Stimulated activated CD4-positive, alpha-beta T cell treated with anti-CD3 and anti-CD28 coated beads, Interleukin-12 subunit alpha, Interleukin-12 subunit beta, amount 100 ng/mL, for 4 hours (primary cell): ENCODE measurements around the gene ELMO1.

Source experiments
- DNase-seq: peaks from one replicate; pipeline ENCODE4 v3.0.0-alpha.2; 2020

The ELMO1 gene

GRCh38 chr7:37037286-37037685, 411.4 kb downstream of the ELMO1 start:
- DNase-seq = no peak

- DNase-seq = no peak
Observed at GRCh38 chr7:37035631-37036030, 413.0 kb downstream of the ELMO1 start.

DNA sequence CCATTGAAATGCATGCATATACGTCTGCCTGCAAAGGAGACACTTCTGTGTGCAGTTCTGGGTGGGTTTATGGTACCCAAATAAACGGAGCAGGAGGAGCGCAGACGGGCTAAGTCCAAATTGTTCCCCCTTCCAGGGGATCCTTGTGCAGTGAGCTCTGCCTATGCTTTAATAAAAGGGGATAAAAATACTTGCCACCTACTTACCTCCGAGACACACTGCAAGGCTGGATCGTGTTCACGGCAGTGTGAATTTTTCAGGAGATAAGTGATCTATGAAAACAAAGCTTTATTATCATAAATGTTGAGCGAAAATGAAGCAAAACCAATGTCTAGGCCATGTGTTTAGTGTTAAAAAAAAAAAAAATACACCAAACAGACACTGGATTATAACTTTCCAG, 415.5 kb downstream of the ELMO1 start:
- no peak for DNase-seq

- no peak for DNase-seq
Observed at GRCh38 chr7:37032258-37032601, 416.4 kb downstream of the ELMO1 start.

GRCh38 chr7:37031571-37032257, 416.9 kb downstream of the ELMO1 start:
- DNase-seq = peak; percentile 29

DNA sequence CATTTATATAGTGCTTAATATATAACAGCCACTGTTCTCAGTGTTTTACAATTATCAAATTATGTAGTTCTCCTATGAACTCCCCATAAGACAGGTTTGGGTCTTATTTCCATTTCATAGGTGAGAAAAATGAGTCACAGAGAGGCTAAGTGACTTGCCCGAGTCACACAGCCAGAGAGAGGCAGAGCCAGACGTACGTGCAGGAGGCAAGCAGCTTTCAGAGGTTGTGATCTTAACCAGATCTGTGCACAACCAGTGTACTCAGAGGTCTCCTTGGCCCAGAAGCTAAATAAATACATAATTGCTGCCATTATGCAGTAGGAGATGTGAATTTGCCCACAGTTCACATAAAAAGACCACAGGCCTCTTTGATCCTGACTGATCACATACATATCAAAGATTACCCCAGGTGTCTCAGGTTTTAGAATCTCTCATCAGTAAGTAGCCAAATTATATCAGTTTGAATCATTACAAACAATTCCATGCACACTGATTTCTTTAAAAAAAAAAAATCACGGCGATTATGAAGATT, 419.7 kb downstream of the ELMO1 start:
- DNase-seq = peak; percentile 22

- no peak for DNase-seq
Observed at GRCh38 chr7:37027557-37028341, 420.9 kb downstream of the ELMO1 start.

DNA sequence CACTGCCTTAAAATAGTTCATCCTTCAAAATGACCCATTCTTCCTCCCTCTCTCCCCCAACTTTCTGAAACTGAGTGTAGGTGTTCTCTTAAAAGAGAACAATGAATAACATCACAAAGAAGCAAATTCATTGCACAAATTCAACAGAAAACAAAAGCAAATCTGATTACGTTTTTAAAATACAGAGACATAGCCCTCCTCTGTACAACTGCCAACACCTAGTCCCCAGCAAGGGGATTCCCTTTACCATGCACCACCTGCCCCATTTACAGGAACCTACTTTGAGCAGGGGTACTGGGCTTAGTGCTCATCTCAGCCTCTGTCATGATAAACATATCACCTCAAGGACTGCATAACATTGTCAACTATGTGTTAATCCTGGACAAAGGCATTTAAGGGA, 421.6 kb downstream of the ELMO1 start:
- DNase-seq = no peak

GRCh38 chr7:37018954-37019353, 429.7 kb downstream of the ELMO1 start:
- DNase-seq = no peak

DNA sequence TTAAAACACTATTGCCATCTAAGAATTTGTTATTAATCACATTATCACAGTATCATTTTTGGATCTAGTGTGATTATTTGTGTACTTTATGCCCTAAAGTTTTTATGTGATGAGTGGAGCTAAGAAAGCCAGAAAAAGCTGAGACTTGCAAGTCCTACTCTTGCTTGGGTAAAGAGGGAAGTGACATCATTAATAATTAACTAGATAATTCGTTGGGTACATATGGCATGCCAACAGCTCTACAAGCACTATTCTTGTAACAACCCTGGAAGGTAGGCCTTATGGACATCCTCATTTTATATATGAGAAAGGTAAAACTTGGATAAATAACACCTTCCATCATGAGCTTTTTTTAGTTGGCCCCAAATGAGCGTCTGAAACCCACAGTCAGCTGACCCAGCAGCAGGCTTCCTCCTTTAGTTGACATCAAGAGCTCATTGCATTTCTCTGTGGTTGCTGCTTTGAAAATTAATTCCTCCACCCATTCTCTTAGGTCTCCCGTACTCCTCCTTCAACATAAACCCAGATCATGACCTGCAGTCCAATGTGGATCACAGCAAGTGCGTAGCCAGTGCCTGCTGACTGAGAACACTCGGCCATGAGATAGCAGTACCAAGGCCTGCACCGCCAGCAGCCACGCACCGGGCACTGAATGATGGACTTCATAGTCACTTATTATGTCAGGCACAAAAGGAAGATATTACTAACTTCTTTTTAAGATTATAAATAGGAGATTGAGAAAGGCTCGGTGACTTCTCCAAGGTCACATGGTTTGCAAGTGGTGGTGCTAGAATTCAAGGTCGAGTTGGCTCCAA, 432.4 kb downstream of the ELMO1 start:
- no peak for DNase-seq

DNA sequence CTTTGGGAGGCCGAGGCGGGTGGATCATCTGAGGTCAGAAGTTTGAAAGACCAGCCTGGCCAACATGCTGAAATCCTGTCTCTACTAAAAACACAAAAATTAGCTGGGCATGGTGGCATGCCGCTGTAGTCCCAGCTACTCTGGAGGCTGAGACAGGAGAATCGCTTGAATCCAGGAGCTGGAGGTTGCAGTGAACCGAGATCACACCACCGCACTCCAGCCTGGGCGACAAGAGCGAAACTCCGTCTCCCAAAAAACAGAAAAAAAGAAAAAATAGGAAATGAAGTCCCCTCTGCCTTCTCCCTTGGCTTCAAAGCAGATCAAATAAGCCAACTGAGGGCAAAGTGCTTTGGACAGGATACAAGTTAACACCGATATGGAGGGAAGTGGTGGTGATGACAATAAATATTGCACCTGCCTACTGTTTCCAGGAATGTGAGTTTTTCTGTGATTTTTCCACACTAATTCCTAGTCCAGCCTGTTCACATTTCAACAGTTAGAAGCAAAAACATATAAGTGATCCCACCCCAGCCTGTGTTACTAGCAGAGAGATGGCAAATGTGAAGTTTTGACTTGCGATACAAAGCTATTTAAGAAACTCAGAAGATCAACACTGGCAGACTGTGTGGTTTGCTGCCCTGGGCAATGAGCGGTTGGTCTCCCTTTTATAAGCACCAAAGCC, 433.2 kb downstream of the ELMO1 start:
- no peak for DNase-seq

DNA sequence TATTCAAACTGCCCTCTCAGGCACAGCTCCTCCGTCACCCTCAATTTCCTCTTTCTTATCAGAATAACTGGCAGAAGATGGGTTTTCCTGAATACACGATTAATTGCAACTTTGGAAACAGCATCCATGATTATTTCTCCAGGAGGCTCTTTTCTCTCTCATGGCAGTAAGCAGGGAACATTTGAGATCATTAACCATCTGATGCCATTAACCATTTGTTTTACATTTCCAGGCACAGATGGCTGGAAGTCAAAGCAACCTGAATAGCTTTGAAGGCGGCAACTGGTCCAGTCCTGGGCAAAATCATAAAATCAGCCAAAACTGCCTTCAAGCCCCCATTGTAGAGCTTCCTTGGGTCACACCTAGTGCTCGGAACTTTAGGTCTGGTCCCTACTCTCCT, 434.9 kb downstream of the ELMO1 start:
- DNase-seq = no peak

DNA sequence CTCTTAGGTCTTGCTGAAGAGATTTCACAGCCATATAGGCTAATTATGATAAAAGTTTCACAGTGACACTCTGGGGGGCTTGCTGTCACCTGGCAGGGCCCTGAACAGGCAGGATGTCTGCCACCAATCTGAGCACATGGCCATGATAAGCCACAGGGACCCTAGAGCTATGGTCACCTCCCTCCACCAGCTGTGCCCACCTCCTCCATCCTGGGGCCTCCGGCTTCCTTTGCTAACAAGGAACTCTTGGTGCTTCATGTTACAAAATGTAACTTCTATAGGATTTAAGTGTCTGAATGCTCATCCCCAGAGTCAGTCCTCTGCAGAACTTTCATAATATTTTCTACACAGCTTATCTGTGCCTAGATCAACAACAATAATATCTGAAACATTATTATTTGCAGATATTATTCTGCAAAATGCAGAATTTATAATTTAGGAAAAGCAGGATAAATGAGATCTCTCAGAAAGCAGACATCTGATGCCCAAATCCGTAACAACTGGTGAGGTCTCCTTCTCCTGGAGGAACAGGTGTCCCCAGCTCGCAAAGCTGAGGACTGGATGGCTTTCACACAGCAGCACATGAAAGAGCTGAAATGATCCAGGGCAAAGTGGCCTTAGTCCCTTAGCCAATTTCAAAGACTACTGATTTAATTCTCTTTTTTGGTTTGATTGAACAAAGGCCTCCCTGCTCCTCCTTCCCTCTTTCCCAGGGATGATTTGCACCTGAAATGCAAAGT, 437.3 kb downstream of the ELMO1 start:
- DNase-seq = no peak

GRCh38 chr7:37009125-37009675, 439.5 kb downstream of the ELMO1 start:
- no peak for DNase-seq

- DNase-seq = no peak
Observed at GRCh38 chr7:37007691-37008090, 441.0 kb downstream of the ELMO1 start.

DNA sequence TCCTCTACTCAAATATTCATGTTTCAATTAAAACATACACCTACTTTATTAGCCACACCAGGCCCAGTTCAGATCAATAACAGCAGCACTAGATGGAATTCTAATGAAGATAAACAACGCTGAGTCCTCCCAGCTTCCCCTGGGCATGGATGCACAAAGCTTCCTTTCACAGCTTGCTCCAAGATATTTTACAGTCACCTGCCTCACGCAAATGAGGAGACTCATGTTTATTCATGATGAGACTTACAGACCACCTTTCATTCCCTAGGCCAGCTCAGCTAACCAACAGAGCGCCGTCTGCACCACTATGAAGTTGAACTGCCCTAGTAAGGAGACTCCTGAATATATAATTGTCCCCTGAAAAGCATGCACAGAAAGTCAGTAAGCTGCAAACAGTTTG, 441.4 kb downstream of the ELMO1 start:
- no peak for DNase-seq

DNA sequence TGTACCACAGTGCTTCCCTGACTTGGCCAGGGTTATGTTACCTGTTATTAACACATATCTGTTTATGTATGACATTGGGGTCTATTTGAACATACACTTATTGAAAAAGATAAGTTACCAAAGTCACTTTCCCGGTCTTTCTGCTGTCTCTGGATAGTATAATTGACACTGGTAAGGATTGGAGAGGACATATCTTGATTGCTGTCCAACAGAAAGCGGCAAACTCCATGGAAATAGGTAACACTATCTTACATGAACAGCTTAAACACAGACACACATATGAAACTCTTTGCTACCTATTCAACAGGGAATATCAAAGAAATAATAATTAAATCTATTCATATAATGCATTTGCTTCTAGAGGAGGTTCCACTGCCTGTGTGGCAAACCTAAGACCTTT, 441.9 kb downstream of the ELMO1 start:
- no peak for DNase-seq

DNA sequence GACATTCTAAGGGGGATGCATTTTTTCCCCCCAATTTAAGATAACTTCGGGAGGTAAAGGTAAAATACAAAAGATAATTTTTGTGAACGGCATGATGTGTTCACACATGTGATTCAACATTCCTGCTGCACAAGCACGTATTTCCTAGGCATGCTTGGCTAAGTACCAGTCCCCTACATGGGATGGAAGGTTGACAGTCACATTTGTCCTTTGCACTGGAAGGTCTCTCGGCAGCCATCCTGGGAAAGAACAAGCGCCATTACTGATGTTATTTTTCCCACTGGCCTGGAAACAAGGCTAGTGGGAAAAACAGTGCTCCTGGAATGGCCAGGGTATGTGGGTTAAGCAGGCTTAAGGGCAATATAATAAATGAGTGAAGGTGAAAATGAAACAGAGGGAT, 448.2 kb downstream of the ELMO1 start:
- no peak for DNase-seq

GRCh38 chr7:36999626-37000485, 448.8 kb downstream of the ELMO1 start:
- no peak for DNase-seq

DNA sequence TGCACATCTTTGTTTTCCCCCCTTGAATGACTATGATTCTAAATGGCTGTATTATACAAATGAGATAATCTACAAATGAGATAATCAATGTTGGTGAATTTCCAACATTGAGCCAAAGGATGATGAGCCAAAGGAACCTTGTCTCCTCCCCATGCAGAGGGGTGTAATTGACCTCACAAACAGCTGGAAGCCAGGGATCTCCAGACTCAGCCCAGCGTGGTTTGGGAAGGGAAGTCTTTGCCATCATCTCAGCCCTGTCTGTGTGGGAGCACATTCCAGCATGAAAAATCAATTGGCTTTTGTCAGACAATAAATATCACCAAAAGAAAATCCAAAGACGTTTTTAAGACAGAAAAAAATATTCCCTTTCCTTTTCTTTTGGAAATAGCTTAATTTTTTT, 452.9 kb downstream of the ELMO1 start:
- no peak for DNase-seq
